ENCODE measurements around the gene SF3B5. TPM values are rescaled to one million over a fixed set of nuclear protein-coding genes. Genes with fewer than 3 reads are reported as not detected.

The SF3B5 gene
- total and polyA plus RNA-seq, 9 of the 15 experiments (the other 6 are each of a cell fraction or from before 2014, with no cell fraction given) = 238 to 1,211 (median 407) TPM

DNA sequence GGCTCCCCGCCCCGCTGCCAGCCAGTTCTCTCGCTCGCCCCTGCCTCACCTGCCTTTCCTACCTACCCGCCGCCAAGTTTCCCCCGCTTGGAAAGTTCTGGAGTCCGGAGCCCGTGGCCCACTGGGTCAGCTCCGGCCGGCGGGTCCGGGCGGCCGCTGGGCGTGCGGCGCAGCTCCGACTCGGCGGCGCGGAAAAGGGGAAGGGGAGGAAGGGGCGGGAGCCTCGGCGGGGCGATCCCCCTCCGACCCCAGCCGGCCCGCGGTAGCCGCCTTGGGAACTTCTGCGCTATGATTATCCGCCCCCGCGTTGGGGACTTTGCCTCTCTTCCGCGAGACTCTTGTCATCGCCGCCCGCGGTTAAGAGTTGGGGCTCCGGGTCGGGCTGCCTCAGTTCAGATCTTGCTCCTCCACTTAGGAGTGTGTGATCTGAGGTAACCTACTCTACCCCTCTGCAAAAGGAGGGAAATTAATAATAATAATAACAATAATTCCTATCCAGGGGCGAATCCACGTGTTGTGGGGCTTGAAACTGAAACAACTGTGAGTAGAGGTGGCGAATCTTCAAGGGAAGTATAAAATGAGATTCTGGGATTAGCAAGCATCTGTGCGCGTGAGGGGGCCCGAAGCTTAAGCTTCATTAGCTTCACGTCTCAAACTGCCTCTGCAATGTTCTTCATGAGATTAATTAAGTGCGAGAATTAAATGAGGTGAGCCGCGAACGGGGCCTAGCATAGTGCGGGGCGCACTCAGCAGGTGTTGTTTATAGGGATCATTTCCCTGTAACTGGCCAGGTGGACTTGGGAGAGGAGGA, 30.8 kb downstream of the SF3B5 start (continued):
- TF ChIP-seq SIRT6 (IDR thresholded peaks at IDR 0.05; ENCODE audit: low read depth, low read length) (no peak), RB1 (IDR thresholded peaks at IDR 0.05; ENCODE audit: low read depth) (no peak; the same call in 1 of the 2 replicates), ETV5 (CRISPR knock-in tag; IDR thresholded peaks at IDR 0.05; ENCODE audit: low read depth) (0 out of 2 replicates have a peak, but pooled peaks have one; percentile 44), SMARCA5 (IDR thresholded peaks at IDR 0.05) (no peak), FOXK2 (conservative IDR thresholded peaks at IDR 0.05 in 1 of 2, IDR thresholded peaks at IDR 0.05 in 1 of 2; ENCODE audit: low read depth in 2 of 2) (no peak), SMAD2 (IDR thresholded peaks at IDR 0.05; ENCODE audit: low read depth, low read length) (no peak), PRMT5 (CRISPR knock-in tag; IDR thresholded peaks at IDR 0.05) (no peak), CTCFL (IDR thresholded peaks at IDR 0.05; ENCODE audit: borderline replicate concordance, insufficient read depth, low read depth, low read length, poor library complexity, severe bottlenecking) (no peak), HDAC3 (IDR thresholded peaks at IDR 0.05; ENCODE audit: borderline replicate concordance, partially characterized antibody) (no peak), ZNF133 (CRISPR knock-in tag; IDR thresholded peaks at IDR 0.05) (no peak), ZHX1 (conservative IDR thresholded peaks at IDR 0.05; ENCODE audit: low read length) (no peak), MTF1 (CRISPR knock-in tag; IDR thresholded peaks at IDR 0.05; ENCODE audit: borderline replicate concordance) (no peak), GABPB2 (CRISPR knock-in tag; conservative IDR thresholded peaks at IDR 0.05) (no peak), SNRNP70 (optimal IDR thresholded peaks at IDR 0.05; ENCODE audit: low read depth, low read length) (no peak)
- TF ChIP-seq, protein P1, sequence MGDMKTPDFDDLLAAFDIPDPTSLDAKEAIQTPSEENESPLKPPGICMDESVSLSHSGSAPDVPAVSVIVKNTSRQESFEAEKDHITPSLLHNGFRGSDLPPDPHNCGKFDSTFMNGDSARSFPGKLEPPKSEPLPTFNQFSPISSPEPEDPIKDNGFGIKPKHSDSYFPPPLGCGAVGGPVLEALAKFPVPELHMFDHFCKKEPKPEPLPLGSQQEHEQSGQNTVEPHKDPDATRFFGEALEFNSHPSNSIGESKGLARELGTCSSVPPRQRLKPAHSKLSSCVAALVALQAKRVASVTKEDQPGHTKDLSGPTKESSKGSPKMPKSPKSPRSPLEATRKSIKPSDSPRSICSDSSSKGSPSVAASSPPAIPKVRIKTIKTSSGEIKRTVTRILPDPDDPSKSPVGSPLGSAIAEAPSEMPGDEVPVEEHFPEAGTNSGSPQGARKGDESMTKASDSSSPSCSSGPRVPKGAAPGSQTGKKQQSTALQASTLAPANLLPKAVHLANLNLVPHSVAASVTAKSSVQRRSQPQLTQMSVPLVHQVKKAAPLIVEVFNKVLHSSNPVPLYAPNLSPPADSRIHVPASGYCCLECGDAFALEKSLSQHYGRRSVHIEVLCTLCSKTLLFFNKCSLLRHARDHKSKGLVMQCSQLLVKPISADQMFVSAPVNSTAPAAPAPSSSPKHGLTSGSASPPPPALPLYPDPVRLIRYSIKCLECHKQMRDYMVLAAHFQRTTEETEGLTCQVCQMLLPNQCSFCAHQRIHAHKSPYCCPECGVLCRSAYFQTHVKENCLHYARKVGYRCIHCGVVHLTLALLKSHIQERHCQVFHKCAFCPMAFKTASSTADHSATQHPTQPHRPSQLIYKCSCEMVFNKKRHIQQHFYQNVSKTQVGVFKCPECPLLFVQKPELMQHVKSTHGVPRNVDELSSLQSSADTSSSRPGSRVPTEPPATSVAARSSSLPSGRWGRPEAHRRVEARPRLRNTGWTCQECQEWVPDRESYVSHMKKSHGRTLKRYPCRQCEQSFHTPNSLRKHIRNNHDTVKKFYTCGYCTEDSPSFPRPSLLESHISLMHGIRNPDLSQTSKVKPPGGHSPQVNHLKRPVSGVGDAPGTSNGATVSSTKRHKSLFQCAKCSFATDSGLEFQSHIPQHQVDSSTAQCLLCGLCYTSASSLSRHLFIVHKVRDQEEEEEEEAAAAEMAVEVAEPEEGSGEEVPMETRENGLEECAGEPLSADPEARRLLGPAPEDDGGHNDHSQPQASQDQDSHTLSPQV (IDR thresholded peaks at IDR 0.05) = 0 out of 2 replicates have a peak, but pooled peaks have one; percentile 24
- TF ChIP-seq, protein P2, sequence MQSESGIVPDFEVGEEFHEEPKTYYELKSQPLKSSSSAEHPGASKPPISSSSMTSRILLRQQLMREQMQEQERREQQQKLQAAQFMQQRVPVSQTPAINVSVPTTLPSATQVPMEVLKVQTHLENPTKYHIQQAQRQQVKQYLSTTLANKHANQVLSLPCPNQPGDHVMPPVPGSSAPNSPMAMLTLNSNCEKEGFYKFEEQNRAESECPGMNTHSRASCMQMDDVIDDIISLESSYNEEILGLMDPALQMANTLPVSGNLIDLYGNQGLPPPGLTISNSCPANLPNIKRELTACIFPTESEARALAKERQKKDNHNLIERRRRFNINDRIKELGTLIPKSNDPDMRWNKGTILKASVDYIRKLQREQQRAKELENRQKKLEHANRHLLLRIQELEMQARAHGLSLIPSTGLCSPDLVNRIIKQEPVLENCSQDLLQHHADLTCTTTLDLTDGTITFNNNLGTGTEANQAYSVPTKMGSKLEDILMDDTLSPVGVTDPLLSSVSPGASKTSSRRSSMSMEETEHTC (IDR thresholded peaks at IDR 0.05) = no peak
